PC-9 (cell line): ENCODE data around the gene MNT. TPM values are rescaled to one million over a fixed set of nuclear protein-coding genes. Genes with fewer than 3 reads are reported as not detected.
A peak's percentile ranks its signal among the peaks of the same experiment; 100 is the strongest.

ENCODE experiments used
- BruUV-seq: library from RNA; stranded (reverse); fragments of 400-500 nt; replicated peaks from 2 replicates; lab custom pipeline; 2021; lab: Mats Ljungman, UMichigan
- CTCF ChIA-PET: fragments of 300-600 bp; sonication (Branson Sonifier 250); formaldehyde crosslinking; loops from one replicate; lab custom pipeline; 2022; ENCODE audit warnings: antibody characterized with exemption; lab: Charles Lee
- POLR2A ChIA-PET: fragments of 300-600 bp; sonication (Branson Sonifier 250); formaldehyde crosslinking; loops from one replicate; lab custom pipeline; 2022; ENCODE audit warnings: antibody characterized with exemption; ENCODE audit not compliant: unreplicated experiment; lab: Charles Lee
- DNase-seq, 2 experiments: peaks; one replicate each; pipeline versions ENCODE4 v3.0.0 to v3.0.0-alpha.2; 2015 to 2022; ENCODE audit warnings: mixed read lengths in 1 of 2
- H2AFZ ChIP-seq: fragments of 200-600 bp; sonication (generic); 2 replicates; pipeline ENCODE4 v1.8.1; 2017; ENCODE audit warnings: antibody characterized with exemption
- H3F3A ChIP-seq: fragments of 200-600 bp; sonication (generic); 2 replicates; pipeline ENCODE4 v1.8.1; 2017; ENCODE audit warnings: antibody characterized with exemption, mild to moderate bottlenecking, low read depth; ENCODE audit not compliant: insufficient read depth
- H3K27ac ChIP-seq: fragments of 200-600 bp; sonication (generic); 2 replicates; pipeline ENCODE4 v1.6.1; 2016; ENCODE audit warnings: mixed run types
- H3K27me3 ChIP-seq: fragments of 200-600 bp; sonication (generic); 2 replicates; pipeline ENCODE4 v1.6.1; 2016; ENCODE audit warnings: low read depth, mixed run types; ENCODE audit not compliant: insufficient read depth
- H3K36me3 ChIP-seq: fragments of 200-600 bp; sonication (generic); 2 replicates; pipeline ENCODE4 v1.6.1; 2016; ENCODE audit warnings: low read depth, mixed run types
- H3K4me1 ChIP-seq: fragments of 200-600 bp; sonication (generic); replicated peaks from 2 replicates; pipeline ENCODE4 v1.6.1; 2016; ENCODE audit warnings: mixed run types; ENCODE audit not compliant: insufficient read depth
- H3K4me2 ChIP-seq: fragments of 200-600 bp; sonication (generic); 2 replicates; pipeline ENCODE4 v1.6.1; 2017; ENCODE audit warnings: mixed run types
- H3K4me3 ChIP-seq: fragments of 200-600 bp; sonication (generic); 2 replicates; pipeline ENCODE4 v1.6.1; 2016; ENCODE audit warnings: mixed run types
- H3K79me2 ChIP-seq: fragments of 200-600 bp; sonication (generic); 2 replicates; pipeline ENCODE4 v1.6.1; 2017; ENCODE audit warnings: low read depth, mixed run types
- H3K9me2 ChIP-seq: fragments of 200-600 bp; sonication (generic); 2 replicates; pipeline ENCODE4 v1.8.1; 2017; ENCODE audit warnings: mild to moderate bottlenecking; ENCODE audit not compliant: insufficient read depth
- H3K9me3 ChIP-seq: fragments of 200-600 bp; sonication (generic); 2 replicates; pipeline ENCODE4 v1.8.1; 2016; ENCODE audit warnings: low read depth; ENCODE audit not compliant: insufficient read depth
- H4K20me1 ChIP-seq: fragments of 200-600 bp; sonication (generic); 2 replicates; pipeline ENCODE4 v1.8.1; 2017; ENCODE audit not compliant: insufficient read depth
- CTCF ChIP-seq: fragments of 200-600 bp; sonication (generic); conservative IDR thresholded peaks from 2 replicates; pipeline ENCODE4 v1.6.1; 2017; ENCODE audit warnings: mixed run types, antibody characterized with exemption, mild to moderate bottlenecking, moderate library complexity
- EZH2 ChIP-seq: fragments of 200-600 bp; sonication (generic); IDR thresholded peaks from 2 replicates; pipeline ENCODE4 v1.8.0; 2017; ENCODE audit warnings: antibody characterized with exemption, low read depth
- intact Hi-C: fragments of 100-400 bp; cut with micrococcal nuclease; formaldehyde crosslinking; loops from one replicate; pipeline ENCODE4 v1.10.0; 2022; ENCODE audit not compliant: unreplicated experiment
- total RNA-seq: library from RNA; stranded (reverse); gene quantifications from 2 replicates; pipeline ENCODE4 v1.2.3, GENCODE V29; 2021

MNT gene
- total RNA-seq, 1 experiment from 2014 or later, result 60.7 TPM

GRCh38 chr17:2335726-2336214 lies 65.1 kb downstream of the MNT start:
- Histone ChIP-seq H3K4me2 (peak overlapping the region; percentile 100), H2AFZ (peak overlapping the region; percentile 86), H4K20me1 (peaks cover 15% of the 10 kb centered on the region; the same call in 1 of the 2 replicates), H3K4me3 (peak overlapping the region; percentile 90), H3K36me3 (peaks cover 43% of the 10 kb centered on the region), H3K4me1 (peaks cover 20% of the 10 kb centered on the region; the same call in 1 of the 2 replicates), H3K79me2 (peaks cover 53% of the 10 kb centered on the region), H3K27ac (peak overlapping the region; percentile 54), H3K27me3 (no peaks in the 10 kb centered on the region), H3K9me2 (no peaks in the 10 kb centered on the region), H3K9me3 (no peaks in the 10 kb centered on the region), H3F3A (peaks cover 34% of the 10 kb centered on the region; the same call in 1 of the 2 replicates)
- intact Hi-C loops, result loop anchor here (2.0 kb wide), 1 partner anchor 17 kb away; no protein-coding TSS in a partner anchor
- TSS peak; percentile 47 for BruUV-seq
- CTCF ChIA-PET, result interaction anchor here (0.5 to 3.1 kb wide), 5 partner anchors 11 to 104 kb away, joined by 3 to 33 read pairs (median 5); no protein-coding TSS in a partner anchor
- peak; percentile 15 to 46 for DNase-seq
- POLR2A ChIA-PET, result interaction anchor here (0.8 to 1.3 kb wide), 5 partner anchors 12 to 64 kb away, joined by 3 to 10 read pairs (median 4); partner anchors contain the start of gene SRR
- TF ChIP-seq EZH2 (no peak), CTCF (no peak)

Other genes starting within 250 kb of the MNT start
- gene SMG6, start 97.3 kb downstream of the MNT start, total RNA-seq, result 43.1 and 49.4 TPM in 2 replicates
- gene SRR, start 97.1 kb downstream of the MNT start, total RNA-seq, result 41.8 and 52.3 TPM in 2 replicates
- 42.3 and 42.5 TPM in 2 replicates for gene TSR1, start 64.6 kb downstream of the MNT start, total RNA-seq
- 62.0 and 65.7 TPM in 2 replicates for gene SGSM2, start 63.6 kb downstream of the MNT start, total RNA-seq
- gene METTL16, start 110.8 kb upstream of the MNT start, total RNA-seq, result 40.2 and 46.2 TPM in 2 replicates
- gene PAFAH1B1, start 192.6 kb upstream of the MNT start, total RNA-seq, result 152 and 159 TPM in 2 replicates